RWPE1 (cell line): ENCODE data around the gene KAZN.
A peak's percentile ranks its signal among the peaks of the same experiment; 100 is the strongest.

Source experiments
- CTCF ChIA-PET: fragments of 350-600 bp; sonication (Branson Sonifier 250); formaldehyde crosslinking; extraction: SDS; loops from one replicate; lab custom pipeline; 2021; lab: Yijun Ruan, JAX
- POLR2A ChIA-PET: fragments of 400-600 bp; formaldehyde crosslinking; extraction: SDS; loops from one replicate; lab custom pipeline; 2020; ENCODE audit warnings: antibody characterized with exemption; ENCODE audit not compliant: low non-redundant PET; lab: Yijun Ruan, JAX
- DNase-seq: peaks from one replicate; pipeline ENCODE4 v3.0.0; 2012; ENCODE audit warnings: low spot score
- H3K27ac ChIP-seq: fragments of 450-650 bp; 2 replicates; pipeline ENCODE4 v1.5.1; 2017
- TF ChIP-seq, protein P1 (sequence below): fragments of 450-650 bp; conservative IDR thresholded peaks from 2 replicates; pipeline ENCODE4 v1.5.1; 2017; ENCODE audit warnings: low read depth, mild to moderate bottlenecking

KAZN gene

GRCh38 chr1:14775434-14775833 is 176.9 kb downstream of the KAZN start:
- ChIA-PET POLR2A (no interaction called here), CTCF (no interaction called here)
- TF ChIP-seq, protein P1, sequence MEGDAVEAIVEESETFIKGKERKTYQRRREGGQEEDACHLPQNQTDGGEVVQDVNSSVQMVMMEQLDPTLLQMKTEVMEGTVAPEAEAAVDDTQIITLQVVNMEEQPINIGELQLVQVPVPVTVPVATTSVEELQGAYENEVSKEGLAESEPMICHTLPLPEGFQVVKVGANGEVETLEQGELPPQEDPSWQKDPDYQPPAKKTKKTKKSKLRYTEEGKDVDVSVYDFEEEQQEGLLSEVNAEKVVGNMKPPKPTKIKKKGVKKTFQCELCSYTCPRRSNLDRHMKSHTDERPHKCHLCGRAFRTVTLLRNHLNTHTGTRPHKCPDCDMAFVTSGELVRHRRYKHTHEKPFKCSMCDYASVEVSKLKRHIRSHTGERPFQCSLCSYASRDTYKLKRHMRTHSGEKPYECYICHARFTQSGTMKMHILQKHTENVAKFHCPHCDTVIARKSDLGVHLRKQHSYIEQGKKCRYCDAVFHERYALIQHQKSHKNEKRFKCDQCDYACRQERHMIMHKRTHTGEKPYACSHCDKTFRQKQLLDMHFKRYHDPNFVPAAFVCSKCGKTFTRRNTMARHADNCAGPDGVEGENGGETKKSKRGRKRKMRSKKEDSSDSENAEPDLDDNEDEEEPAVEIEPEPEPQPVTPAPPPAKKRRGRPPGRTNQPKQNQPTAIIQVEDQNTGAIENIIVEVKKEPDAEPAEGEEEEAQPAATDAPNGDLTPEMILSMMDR, result no peak
- DNase-seq, result no peak
- H3K27ac ChIP-seq, result no peak overlapping the region

GRCh38 chr1:14777516-14778506 is 179.3 kb downstream of the KAZN start:
- TF ChIP-seq, protein P1, result no peak
- H3K27ac ChIP-seq, result no peak overlapping the region
- POLR2A ChIA-PET, result no interaction called here
- CTCF ChIA-PET, result interaction anchor here (0.8 to 1.4 kb wide), 2 partner anchors 57 to 171 kb away, joined by 3 read pairs; no protein-coding TSS in a partner anchor
- DNase-seq, result no peak

DNA sequence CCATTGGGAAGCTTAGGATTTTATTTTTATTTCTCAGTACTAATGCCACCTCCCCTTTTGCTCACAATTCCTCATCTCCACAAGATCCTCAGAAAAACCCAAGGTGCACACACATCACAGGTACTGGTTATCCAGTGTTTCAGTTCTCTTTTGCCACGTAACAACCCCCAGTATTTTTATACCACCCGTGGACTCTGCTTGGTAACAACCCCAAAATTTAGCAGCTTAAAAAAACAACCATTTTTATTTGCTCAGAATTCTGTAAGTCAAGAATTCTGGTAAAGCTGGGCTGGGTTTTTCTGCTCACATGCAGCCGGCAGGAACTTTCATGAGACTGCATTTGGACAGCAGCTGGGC is 180.0 kb downstream of the KAZN start:
- DNase-seq, result no peak
- TF ChIP-seq, protein P1, result no peak
- ChIA-PET POLR2A (no interaction called here), CTCF (interaction anchor here (0.6 to 1.4 kb wide), 5 partner anchors 32 to 603 kb away, joined by 3 to 5 read pairs (median 3); no protein-coding TSS in a partner anchor)
- H3K27ac ChIP-seq, result no peak overlapping the region

DNA sequence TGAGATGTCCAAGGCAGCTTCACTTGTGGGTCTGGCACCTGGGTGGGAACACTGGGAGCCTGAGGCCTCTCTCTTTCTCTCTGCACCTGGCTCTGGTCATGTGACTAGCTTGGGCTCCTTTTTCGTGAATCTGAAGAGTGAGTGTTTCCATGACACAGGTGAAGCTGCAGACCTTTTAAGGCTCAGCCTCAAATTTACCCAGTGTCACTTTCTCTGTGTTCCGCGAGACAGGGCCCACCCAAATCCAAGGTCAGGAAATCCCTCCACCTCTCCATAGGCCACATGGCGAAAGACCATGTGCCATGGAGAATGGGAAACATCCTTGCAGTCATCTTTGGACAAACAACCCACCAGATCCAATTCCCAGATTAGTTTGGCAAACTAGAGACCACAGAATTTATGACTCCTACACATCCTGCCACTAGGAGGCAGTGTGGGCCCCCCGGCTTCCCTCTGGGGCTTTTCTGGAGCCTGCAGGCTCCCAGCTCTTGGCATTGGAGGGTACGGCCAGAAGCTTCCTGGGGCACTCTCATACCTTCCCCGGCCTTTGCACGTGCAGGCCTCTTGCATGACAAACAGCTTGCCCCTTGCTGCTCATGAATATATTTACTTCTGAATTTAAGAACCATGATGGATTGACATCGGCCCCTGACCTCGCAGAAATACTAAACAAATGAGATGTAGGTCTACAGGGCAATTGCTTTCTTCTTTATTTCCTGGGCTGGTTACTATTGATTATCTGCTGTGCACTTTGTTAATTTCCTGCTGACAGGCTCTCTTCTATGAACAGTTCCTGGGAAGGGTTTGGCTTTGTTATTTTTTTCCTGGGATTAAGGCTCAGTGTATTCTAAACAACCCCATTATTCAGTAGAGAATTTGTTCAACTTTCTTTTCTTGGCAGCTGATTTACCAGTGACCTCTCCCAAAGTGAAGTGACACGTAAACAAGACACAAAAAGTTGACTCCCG is 180.7 kb downstream of the KAZN start:
- TF ChIP-seq, protein P1, result peak; percentile 18; the same call in 1 of the 2 replicates
- ChIA-PET CTCF (interaction anchor here (0.5 to 1.4 kb wide), 12 partner anchors 15 to 904 kb away, joined by 3 to 5 read pairs (median 3); no protein-coding TSS in a partner anchor), POLR2A (no interaction called here)
- no peak overlapping the region for H3K27ac ChIP-seq
- no peak for DNase-seq

DNA sequence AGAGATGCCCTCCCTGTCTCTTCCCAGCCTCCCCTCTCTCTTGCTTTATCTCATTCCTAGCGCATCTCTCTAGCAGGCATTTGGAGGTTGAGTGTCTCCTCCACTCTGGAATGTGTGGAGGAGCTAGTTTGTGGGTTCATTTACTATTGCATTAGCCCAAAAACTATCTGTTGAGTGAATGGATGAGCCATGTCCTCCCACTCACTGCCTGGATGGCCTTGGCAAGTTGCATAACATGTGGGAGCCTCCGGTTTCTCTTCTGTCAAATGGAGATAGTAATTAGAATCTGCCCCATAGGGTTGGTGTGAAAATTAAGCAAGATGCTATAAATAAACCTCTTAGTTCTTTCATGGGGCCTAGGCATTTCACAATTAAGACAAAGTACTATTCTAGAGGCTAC is 181.8 kb downstream of the KAZN start:
- no peak for DNase-seq
- no peak overlapping the region for H3K27ac ChIP-seq
- ChIA-PET POLR2A (no interaction called here), CTCF (interaction anchor here (0.7 to 0.8 kb wide), 3 partner anchors 14 to 304 kb away, joined by 3 to 5 read pairs (median 3); no protein-coding TSS in a partner anchor)
- TF ChIP-seq, protein P1, result no peak

DNA sequence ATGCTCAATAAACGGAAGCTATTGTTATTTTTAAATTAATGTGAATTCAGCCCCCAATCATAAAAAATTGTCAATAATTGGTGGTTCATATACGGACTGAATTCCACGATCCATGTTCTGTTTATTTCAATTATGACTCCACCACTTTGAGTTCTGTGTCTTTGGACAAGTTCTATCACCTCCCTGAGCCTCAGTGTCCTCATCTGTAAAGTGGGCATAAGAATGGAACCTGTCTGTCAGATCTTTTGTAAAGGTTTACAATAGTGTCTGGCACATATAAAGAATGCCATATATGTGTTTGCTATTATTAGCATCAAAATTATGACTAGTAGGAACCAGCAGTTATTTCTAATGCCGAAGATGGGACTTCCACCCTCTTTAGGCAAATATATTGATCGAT is 183.3 kb downstream of the KAZN start:
- TF ChIP-seq, protein P1, result no peak
- ChIA-PET CTCF (no interaction called here), POLR2A (no interaction called here)
- H3K27ac ChIP-seq, result no peak overlapping the region
- DNase-seq, result no peak
